RWPE1 (cell line): ENCODE results near the gene DAZL.

Experiments used
- CTCF ChIA-PET: fragments of 350-600 bp; sonication (Branson Sonifier 250); formaldehyde crosslinking; extraction: SDS; loops from one replicate; lab custom pipeline; 2021; lab: Yijun Ruan, JAX
- POLR2A ChIA-PET: fragments of 400-600 bp; formaldehyde crosslinking; extraction: SDS; loops from one replicate; lab custom pipeline; 2020; ENCODE audit warnings: antibody characterized with exemption; ENCODE audit not compliant: low non-redundant PET; lab: Yijun Ruan, JAX
- DNase-seq: peaks from one replicate; pipeline ENCODE4 v3.0.0; 2012; ENCODE audit warnings: low spot score
- H3K27ac ChIP-seq: fragments of 450-650 bp; 2 replicates; pipeline ENCODE4 v1.5.1; 2017
- CTCF ChIP-seq: fragments of 450-650 bp; conservative IDR thresholded peaks from 2 replicates; pipeline ENCODE4 v1.5.1; 2017; ENCODE audit warnings: low read depth, mild to moderate bottlenecking

DAZL gene

DNA sequence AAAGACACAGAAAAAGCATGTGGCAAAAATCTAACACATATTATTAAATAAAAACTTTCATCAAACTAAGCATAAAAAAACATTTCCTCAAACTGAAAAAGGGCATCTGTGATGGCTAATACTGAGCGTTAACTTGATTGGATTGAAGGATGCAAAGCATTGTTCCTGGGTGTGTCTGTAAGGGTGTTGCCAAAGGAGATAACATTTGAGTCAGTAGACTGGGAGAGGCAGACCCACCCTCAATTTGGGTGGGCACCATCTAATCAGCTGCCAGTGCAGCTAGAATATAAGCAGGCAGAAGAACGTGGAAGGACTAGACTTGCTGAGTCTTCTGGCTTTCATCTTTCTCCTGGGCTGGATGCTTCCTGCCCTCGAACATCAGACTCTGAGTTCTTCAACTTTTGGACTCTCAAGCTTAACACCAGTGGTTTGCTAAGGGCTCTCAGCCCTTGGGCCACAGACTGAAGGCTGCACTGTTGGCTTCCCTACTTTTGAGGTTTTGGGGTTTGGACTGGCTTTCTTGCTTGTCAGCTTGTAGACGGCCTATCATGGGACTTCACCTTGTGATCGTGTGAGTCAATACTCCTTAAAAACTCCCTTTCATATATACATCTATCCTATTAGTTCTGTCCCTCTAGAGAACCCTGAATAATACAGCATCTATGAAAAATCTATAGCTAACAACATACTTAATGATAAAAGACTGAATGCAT lies 45.4 kb downstream of the DAZL start:
- ChIA-PET POLR2A (no interaction called here), CTCF (no interaction called here)
- no peak overlapping the region for H3K27ac ChIP-seq
- TF ChIP-seq CTCF = no peak
- no peak for DNase-seq

- ChIA-PET POLR2A (no interaction called here), CTCF (interaction anchor here (1.0 kb wide), 1 partner anchor 264 kb away, joined by 3 read pairs; no protein-coding TSS in a partner anchor)
- DNase-seq = no peak
- no peak overlapping the region for H3K27ac ChIP-seq
- TF ChIP-seq CTCF = no peak
These were observed 51.1 kb downstream of the DAZL start for GRCh38 chr3:16554126-16554525.

DNA sequence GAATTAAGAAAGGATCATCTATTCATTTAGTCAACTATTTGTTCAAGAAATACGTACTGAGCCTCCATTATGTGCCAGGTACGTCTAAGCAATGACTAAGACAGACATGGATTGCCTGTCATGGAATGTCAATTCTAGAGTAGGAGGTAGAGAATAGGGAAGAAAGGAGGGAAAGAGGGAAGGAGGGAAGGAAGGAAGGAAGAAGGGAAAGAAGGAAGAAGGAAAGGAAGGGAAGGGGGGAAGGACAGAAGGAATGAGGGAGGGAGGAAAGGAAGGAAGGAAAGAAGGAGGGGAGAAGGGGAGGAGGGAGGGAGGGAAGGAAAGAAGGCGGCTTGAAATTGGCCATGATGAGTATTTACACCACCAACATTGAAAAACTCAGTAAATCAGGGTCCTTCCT lies 52.5 kb downstream of the DAZL start:
- TF ChIP-seq CTCF = no peak
- POLR2A ChIA-PET = no interaction called here
- DNase-seq = no peak
- CTCF ChIA-PET = no interaction called here
- H3K27ac ChIP-seq = no peak overlapping the region

DNA sequence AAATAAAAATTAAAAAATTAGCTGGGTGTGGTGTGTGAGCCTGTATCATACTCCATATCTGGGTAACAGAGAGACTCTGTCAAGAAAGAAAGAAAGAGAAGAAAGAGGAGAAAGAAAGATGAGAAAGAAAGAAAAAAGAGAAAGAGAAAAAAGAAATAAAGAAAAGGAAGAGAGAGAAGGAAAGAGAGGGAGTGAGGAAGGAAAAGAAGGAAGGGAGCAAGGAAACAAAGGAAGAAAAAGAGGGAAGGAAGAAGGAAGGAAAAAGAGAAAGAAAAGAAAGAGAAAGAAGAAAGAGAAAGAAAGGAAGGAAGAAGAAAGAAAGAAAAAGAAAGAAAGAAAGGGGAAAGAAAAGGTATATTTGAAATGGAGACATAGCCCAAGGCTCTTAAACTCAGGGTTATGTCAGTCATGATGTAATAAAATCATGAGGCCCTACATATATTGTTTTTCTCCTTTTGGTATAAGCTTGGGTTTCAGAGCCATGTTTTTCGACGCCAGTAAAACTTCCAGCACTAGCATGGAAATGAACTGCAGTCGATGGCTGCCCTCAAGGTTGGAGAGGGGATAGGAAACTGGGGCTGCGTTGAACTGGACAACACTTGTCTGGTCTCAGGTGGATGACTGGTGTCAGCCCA lies 53.8 kb downstream of the DAZL start:
- ChIA-PET CTCF (interaction anchor here (0.7 to 2.8 kb wide), 3 partner anchors 24 to 364 kb away, joined by 3 to 19 read pairs (median 4); no protein-coding TSS in a partner anchor), POLR2A (no interaction called here)
- no peak for DNase-seq
- H3K27ac ChIP-seq = no peak overlapping the region
- no peak for TF ChIP-seq CTCF

GRCh38 chr3:16550676-16551341 lies 54.4 kb downstream of the DAZL start:
- H3K27ac ChIP-seq = no peak overlapping the region
- DNase-seq = peak; percentile 67
- CTCF ChIA-PET = interaction anchor here (0.6 to 2.8 kb wide), 3 partner anchors 23 to 1831 kb away, joined by 3 to 19 read pairs (median 4); no protein-coding TSS in a partner anchor
- peak; percentile 79 for TF ChIP-seq CTCF
- POLR2A ChIA-PET = no interaction called here

DNA sequence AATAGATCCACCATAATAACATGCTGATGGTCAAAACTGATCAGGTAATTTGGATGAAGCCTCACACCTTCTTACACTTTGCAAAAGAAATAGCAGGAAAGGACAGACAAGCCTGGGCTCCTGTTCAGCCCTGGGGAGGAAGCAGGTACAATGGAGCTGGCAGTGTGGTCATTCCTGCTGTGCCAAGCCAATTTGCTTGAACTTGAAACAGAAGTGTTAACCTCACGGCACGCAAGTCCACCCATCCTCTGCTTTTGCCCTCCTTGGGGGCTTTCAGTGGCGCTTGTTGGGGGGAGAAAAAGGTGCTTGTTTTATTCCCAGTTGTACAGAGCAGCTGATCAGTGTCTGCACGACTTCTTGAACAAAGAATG lies 54.9 kb downstream of the DAZL start:
- no peak for TF ChIP-seq CTCF
- DNase-seq = no peak
- ChIA-PET CTCF (interaction anchor here (0.6 to 2.8 kb wide), 4 partner anchors 34 to 1831 kb away, joined by 3 to 19 read pairs (median 3); no protein-coding TSS in a partner anchor), POLR2A (no interaction called here)
- no peak overlapping the region for H3K27ac ChIP-seq
